Effector memory CD8-positive, alpha-beta T cell (primary cell): ENCODE results near the gene PCK1.

Experiments used
- ATAC-seq: fragments of 150-1000 bp; cut with Tn5 transposase; replicated peaks from 2 replicates; pipeline ENCODE4 v1.10.0; 2021; ENCODE audit warnings: mild to moderate bottlenecking, moderate library complexity
- DNase-seq, 3 experiments: peaks; one replicate each; pipeline ENCODE4 v3.0.0; 2021
- H3K27ac Mint-ChIP-seq, 2 donors: one replicate each; pipeline ENCODE4 v1.8.0; 2022; ENCODE audit warnings: mild to moderate bottlenecking in 2 of 2, mixed read lengths in 2 of 2, moderate library complexity in 2 of 2
- H3K27me3 Mint-ChIP-seq, 2 donors: one replicate each; pipeline ENCODE4 v1.8.0; 2022; ENCODE audit warnings: mixed read lengths in 2 of 2
- H3K36me3 Mint-ChIP-seq: one replicate; pipeline ENCODE4 v1.8.0; 2022; ENCODE audit warnings: mild to moderate bottlenecking, moderate library complexity, mixed read lengths; ENCODE audit not compliant: insufficient read depth
- H3K4me1 Mint-ChIP-seq, 2 donors: one replicate each; pipeline ENCODE4 v1.8.0; 2022; ENCODE audit warnings: low read depth in 2 of 2, mixed read lengths in 2 of 2
- H3K4me3 Mint-ChIP-seq, 2 donors: one replicate each; pipeline ENCODE4 v1.8.0; 2022; ENCODE audit warnings: mild to moderate bottlenecking in 2 of 2, mixed read lengths in 2 of 2, moderate library complexity in 2 of 2
- H3K9me3 Mint-ChIP-seq, 2 donors: one replicate each; pipeline ENCODE4 v1.8.0; 2022; ENCODE audit warnings: mixed read lengths in 2 of 2

PCK1 gene

GRCh38 chr20:57544838-57545564, 15.9 kb upstream of the PCK1 start:
- Mint-ChIP-seq H3K9me3 (no peaks in the 10 kb centered on the region), H3K4me1 (no peaks in the 10 kb centered on the region), H3K36me3 (no peaks in the 10 kb centered on the region), H3K27ac (no peak overlapping the region), H3K4me3 (no peak overlapping the region), H3K27me3 (peaks cover 54 to 68% of the 10 kb centered on the region in 2 donors)
- DNase-seq (no peak), ATAC-seq (no peak)

GRCh38 chr20:57545927-57546662, 14.8 kb upstream of the PCK1 start:
- peaks cover 48 to 63% of the 10 kb centered on the region in 2 donors for H3K27me3 Mint-ChIP-seq
- ATAC-seq = no peak
- no peaks in the 10 kb centered on the region for H3K4me1 Mint-ChIP-seq
- no peak overlapping the region for H3K27ac Mint-ChIP-seq
- DNase-seq = no peak
- H3K9me3 Mint-ChIP-seq = no peaks in the 10 kb centered on the region
- no peaks in the 10 kb centered on the region for H3K36me3 Mint-ChIP-seq
- H3K4me3 Mint-ChIP-seq = no peak overlapping the region

- peaks cover 44 to 63% of the 10 kb centered on the region in 2 donors for H3K27me3 Mint-ChIP-seq
- H3K36me3 Mint-ChIP-seq = no peaks in the 10 kb centered on the region
- no peak overlapping the region for H3K4me3 Mint-ChIP-seq
- H3K9me3 Mint-ChIP-seq = no peaks in the 10 kb centered on the region
- no peaks in the 10 kb centered on the region for H3K4me1 Mint-ChIP-seq
- DNase-seq = no peak
- no peak for ATAC-seq
- H3K27ac Mint-ChIP-seq = no peak overlapping the region
Measured at GRCh38 chr20:57546956-57547649, 13.8 kb upstream of the PCK1 start.

DNA sequence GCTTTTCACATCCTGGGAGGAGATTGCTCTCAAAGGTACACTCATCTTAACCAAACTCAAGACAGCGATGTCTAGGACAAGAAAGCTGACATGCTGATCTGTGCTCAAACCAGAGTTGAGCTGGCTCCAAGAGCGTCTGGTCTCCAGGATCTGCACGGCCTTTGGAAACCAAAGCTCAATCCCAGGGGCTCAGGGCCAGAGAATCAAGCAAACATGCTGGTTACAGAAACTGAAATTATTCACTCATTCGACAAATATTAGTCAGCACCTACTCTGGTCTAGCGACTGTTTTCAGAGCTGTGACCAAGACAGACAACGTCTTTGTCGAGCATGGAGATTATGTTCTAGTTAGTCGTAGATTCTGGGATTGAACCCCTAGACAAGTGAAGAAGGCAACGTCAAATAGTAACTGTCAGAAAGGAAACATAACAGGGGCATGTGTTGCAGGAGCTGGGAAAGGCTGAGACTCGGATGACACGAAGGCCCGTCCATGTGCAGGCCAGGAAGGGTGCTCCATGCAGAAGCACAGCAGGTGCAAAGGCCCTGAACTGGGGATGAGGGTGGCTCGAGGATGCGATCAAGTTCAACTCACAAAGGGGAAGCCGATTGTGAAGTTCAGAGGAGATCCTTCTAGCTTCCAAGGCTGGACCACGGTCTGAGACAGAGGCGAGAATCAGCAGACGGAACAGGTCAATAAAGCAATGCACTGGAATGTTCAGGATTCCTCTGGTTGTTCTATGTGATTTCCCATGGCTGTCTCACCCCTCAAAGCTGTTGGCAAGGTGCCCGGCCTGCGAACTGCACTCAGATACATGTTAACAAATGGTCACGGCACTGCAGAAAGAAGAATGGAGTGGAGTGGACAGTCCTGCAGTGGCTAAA, 12.5 kb upstream of the PCK1 start:
- H3K36me3 Mint-ChIP-seq = no peaks in the 10 kb centered on the region
- H3K27ac Mint-ChIP-seq = no peak overlapping the region
- peaks cover 44 to 67% of the 10 kb centered on the region in 2 donors for H3K27me3 Mint-ChIP-seq
- DNase-seq (no peak), ATAC-seq (no peak)
- H3K4me1 Mint-ChIP-seq = no peaks in the 10 kb centered on the region
- H3K4me3 Mint-ChIP-seq = no peak overlapping the region
- H3K9me3 Mint-ChIP-seq = no peaks in the 10 kb centered on the region

DNA sequence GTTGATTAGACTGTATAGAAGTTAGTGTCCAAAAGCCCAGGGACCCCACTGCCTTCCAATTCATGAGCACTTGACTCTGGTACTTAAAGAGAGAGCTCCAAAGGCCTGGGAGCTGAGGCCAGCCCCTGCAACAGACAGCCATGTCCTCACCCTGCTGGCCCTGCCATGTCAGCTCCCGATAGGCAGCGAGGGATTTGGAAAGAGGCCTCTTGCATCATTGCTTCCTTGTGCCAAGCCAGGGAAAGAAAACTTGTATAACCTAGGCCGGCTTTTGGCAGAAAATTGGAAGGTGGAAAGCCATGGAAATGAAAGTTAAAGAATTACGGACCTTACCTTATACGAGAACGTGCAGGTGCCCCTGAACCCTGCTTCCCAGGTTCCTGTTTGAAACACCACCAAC, 8.4 kb upstream of the PCK1 start:
- H3K27me3 Mint-ChIP-seq = peaks cover 32 to 80% of the 10 kb centered on the region in 2 donors
- DNase-seq (no peak), ATAC-seq (no peak)
- no peaks in the 10 kb centered on the region for H3K4me1 Mint-ChIP-seq
- H3K36me3 Mint-ChIP-seq = no peaks in the 10 kb centered on the region
- no peak overlapping the region for H3K27ac Mint-ChIP-seq
- no peaks in the 10 kb centered on the region for H3K9me3 Mint-ChIP-seq
- H3K4me3 Mint-ChIP-seq = no peak overlapping the region

DNA sequence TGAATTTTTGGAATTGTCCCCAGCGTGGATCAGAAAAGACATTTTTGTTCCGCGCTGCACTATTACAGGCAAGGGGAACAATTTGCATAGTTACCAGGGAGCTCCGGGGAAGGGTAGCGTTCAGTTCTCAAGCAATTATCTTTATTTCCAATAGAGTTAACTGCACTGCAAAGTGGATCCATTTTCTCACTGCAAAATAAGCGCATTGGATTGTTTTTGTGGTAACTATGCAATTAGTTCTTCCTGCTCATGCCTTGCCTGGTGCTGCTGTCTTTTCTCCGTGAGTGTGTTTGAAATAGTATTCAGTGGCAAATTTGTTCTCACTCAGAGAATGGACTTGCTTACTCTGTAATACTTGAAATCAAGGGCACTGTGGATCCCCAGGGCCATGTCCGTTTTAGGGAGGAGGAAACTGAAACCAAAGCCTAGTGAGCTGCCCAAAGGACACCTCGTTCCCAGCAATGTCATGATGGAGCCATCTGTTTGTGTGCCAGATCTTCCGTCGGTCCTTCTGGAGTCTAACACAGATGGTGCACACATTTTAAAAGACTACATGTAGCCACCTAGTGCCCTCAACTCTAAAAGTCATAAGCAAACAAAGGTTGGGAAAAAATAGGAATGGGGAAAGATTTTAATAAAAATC, 7.4 kb upstream of the PCK1 start:
- peaks cover 36 to 80% of the 10 kb centered on the region in 2 donors for H3K27me3 Mint-ChIP-seq
- H3K36me3 Mint-ChIP-seq = no peaks in the 10 kb centered on the region
- no peaks in the 10 kb centered on the region for H3K9me3 Mint-ChIP-seq
- DNase-seq = no peak
- no peak for ATAC-seq
- H3K4me1 Mint-ChIP-seq = no peaks in the 10 kb centered on the region
- H3K27ac Mint-ChIP-seq = no peak overlapping the region
- H3K4me3 Mint-ChIP-seq = no peak overlapping the region

GRCh38 chr20:57555457-57556184, 5.3 kb upstream of the PCK1 start:
- Mint-ChIP-seq H3K9me3 (no peaks in the 10 kb centered on the region), H3K27ac (no peak overlapping the region), H3K4me3 (no peak overlapping the region), H3K4me1 (no peaks in the 10 kb centered on the region), H3K27me3 (peaks cover 29 to 80% of the 10 kb centered on the region in 2 donors), H3K36me3 (no peaks in the 10 kb centered on the region)
- DNase-seq (no peak), ATAC-seq (no peak)

DNA sequence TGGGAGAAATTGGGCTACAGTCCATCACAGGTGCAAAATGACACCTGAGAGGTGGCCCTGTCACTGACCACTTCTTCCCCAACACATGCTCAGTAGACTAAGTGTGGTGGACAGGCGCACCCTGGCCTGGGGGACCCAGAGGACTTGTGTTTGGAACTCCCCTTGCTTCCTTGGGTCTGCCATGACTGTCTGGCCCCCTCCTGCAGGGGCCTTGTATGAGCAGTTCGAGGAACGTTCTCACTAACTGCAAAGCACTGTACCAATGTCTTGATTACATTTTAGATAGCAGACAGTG, 4.0 kb upstream of the PCK1 start:
- H3K4me3 Mint-ChIP-seq = no peak overlapping the region
- H3K36me3 Mint-ChIP-seq = no peaks in the 10 kb centered on the region
- H3K9me3 Mint-ChIP-seq = no peaks in the 10 kb centered on the region
- no peak for DNase-seq
- peaks cover 33 to 92% of the 10 kb centered on the region in 2 donors for H3K27me3 Mint-ChIP-seq
- no peak for ATAC-seq
- no peaks in the 10 kb centered on the region for H3K4me1 Mint-ChIP-seq
- H3K27ac Mint-ChIP-seq = no peak overlapping the region

DNA sequence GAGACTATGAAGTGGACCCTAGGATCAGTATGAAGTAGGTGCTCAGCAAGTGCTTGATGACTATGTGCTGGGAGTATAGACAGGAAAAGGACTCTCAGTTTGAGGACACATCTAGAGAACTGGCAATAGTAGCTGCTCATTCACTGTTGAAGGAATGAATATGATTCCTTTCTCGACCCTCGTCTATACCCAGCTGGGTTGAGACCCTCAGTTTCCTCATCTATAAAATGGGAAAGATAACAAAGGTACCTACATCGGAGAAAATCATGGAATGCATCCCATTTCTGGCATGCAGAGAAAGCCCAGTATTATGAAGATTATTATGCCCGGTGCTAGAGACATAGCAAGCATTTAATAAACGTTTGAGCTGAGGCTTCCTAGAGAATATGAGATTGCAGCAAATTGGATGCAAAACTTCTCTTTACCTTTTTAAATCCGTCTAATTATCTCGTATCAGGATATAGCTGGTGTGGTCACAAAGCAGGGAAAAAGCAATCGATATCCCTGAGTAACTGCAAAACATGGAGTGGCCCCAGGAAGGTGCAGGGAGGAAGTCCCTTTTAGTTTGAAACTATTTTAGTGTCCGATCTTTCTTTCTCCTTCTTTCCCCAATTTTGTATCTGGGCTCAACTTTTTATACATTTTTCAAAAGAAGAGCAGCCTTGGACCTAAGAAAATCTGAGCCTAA, 2.8 kb upstream of the PCK1 start:
- Mint-ChIP-seq H3K9me3 (no peaks in the 10 kb centered on the region), H3K27me3 (peaks cover 40 to 90% of the 10 kb centered on the region in 2 donors), H3K4me1 (no peaks in the 10 kb centered on the region), H3K4me3 (no peak overlapping the region), H3K36me3 (no peaks in the 10 kb centered on the region), H3K27ac (no peak overlapping the region)
- ATAC-seq (no peak), DNase-seq (no peak)

DNA sequence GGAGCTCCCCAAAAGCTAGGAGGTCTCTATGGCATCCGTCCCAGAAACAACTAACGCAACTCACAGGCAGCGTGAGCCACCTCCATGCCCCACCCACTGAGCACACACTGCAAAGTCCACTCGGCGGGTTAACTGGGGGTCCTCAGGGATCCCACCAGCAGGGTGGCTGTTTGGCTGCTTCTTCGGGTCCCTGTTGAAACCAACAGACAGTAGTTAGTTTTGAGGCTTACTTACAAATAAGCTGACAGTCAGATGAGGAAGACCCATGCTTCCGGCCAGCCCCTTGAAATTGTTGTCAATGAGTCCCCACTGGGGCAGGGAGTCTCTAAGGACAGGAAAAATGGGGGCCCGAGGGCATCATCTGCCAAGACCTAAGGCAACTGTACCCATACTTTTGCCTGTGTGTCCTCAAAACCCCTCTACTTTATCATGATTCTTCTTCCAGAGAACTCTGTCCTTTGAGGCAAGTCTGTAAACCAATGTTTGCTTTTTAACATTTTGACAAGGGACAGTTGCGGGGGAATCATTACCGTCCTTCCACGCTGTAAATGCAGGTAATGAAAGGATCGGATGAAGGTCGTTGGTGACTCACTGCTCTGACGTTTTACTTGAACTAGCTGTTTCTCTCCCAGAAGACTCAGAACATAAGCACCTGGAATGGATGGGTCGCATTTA, 2.2 kb upstream of the PCK1 start:
- Mint-ChIP-seq H3K27me3 (peaks cover 40 to 88% of the 10 kb centered on the region in 2 donors), H3K36me3 (no peaks in the 10 kb centered on the region), H3K27ac (no peak overlapping the region), H3K4me3 (no peak overlapping the region), H3K4me1 (no peaks in the 10 kb centered on the region), H3K9me3 (no peaks in the 10 kb centered on the region)
- DNase-seq (no peak), ATAC-seq (no peak)

DNA sequence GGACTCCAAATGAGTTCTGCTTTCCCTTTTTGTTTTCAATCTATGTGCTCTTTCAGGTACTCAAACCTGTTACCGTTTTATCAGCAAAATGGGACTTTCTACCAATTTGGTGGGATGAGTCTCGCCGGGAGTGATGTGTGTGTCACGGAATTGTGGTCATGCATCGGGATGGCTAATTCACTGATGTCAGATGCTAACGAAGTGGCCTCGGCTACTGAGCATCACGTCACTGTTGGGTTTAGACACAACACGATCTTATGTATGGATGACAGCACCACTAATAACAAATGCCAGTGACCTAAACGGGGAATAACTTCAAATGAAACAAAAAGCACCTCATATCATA, 1.6 kb upstream of the PCK1 start:
- no peak overlapping the region for H3K27ac Mint-ChIP-seq
- no peak overlapping the region for H3K4me3 Mint-ChIP-seq
- H3K4me1 Mint-ChIP-seq = no peaks in the 10 kb centered on the region
- H3K36me3 Mint-ChIP-seq = no peaks in the 10 kb centered on the region
- ATAC-seq (no peak), DNase-seq (no peak)
- peaks cover 40 to 88% of the 10 kb centered on the region in 2 donors for H3K27me3 Mint-ChIP-seq
- no peaks in the 10 kb centered on the region for H3K9me3 Mint-ChIP-seq
